Loucy (cell line): ENCODE results near the gene PROX1.

Experiments
- H2AFZ ChIP-seq: fragments of 200-600 bp; sonication (generic); 2 replicates; pipeline ENCODE4 v1.6.0; 2016; ENCODE audit warnings: antibody characterized with exemption, mild to moderate bottlenecking, low read length, moderate library complexity
- H3F3A ChIP-seq: fragments of 200-600 bp; 2 replicates; pipeline ENCODE4 v1.6.0; 2016; ENCODE audit warnings: antibody characterized with exemption, low read depth, mild to moderate bottlenecking
- H3K27me3 ChIP-seq: fragments of 200-600 bp; sonication (generic); 2 replicates; pipeline ENCODE4 v1.6.1; 2014; ENCODE audit warnings: low read length, mild to moderate bottlenecking; ENCODE audit not compliant: insufficient read depth, poor library complexity, severe bottlenecking
- H3K36me3 ChIP-seq: fragments of 200-600 bp; sonication (generic); 2 replicates; pipeline ENCODE4 v1.6.1; 2016; ENCODE audit warnings: low read length; ENCODE audit not compliant: insufficient read depth
- H3K4me1 ChIP-seq: fragments of 200-600 bp; sonication (generic); 2 replicates; pipeline ENCODE4 v1.5.1; 2014; ENCODE audit warnings: low read length, mild to moderate bottlenecking; ENCODE audit not compliant: insufficient read depth, poor library complexity, severe bottlenecking
- H3K4me2 ChIP-seq: fragments of 200-600 bp; sonication (generic); 2 replicates; pipeline ENCODE4 v1.6.0; 2014; ENCODE audit warnings: antibody characterized with exemption, low read length, low read depth, mild to moderate bottlenecking; ENCODE audit not compliant: poor library complexity, severe bottlenecking
- H3K4me3 ChIP-seq: fragments of 200-600 bp; sonication (generic); 2 replicates; pipeline ENCODE4 v1.5.1; 2014; ENCODE audit warnings: low read length, mild to moderate bottlenecking, mixed read lengths; ENCODE audit not compliant: poor library complexity, severe bottlenecking
- H3K79me2 ChIP-seq: fragments of 200-600 bp; sonication (generic); 2 replicates; pipeline ENCODE4 v1.6.1; 2014; ENCODE audit warnings: low read length; ENCODE audit not compliant: insufficient read depth
- H3K9ac ChIP-seq: fragments of 200-600 bp; sonication (generic); 2 replicates; pipeline ENCODE4 v1.6.0; 2014; ENCODE audit warnings: mild to moderate bottlenecking, low read depth, low read length, moderate library complexity; ENCODE audit not compliant: poor library complexity, severe bottlenecking
- H3K9me2 ChIP-seq: fragments of 200-600 bp; sonication (generic); replicated peaks from 2 replicates; pipeline ENCODE4 v1.6.1; 2016; ENCODE audit warnings: low read depth, low read length, mixed read lengths
- H3K9me3 ChIP-seq: fragments of 200-600 bp; sonication (generic); 2 replicates; pipeline ENCODE4 v1.6.1; 2014; ENCODE audit warnings: mild to moderate bottlenecking, antibody characterized with exemption, low read length, low read depth; ENCODE audit not compliant: insufficient read depth
- H4K20me1 ChIP-seq: fragments of 200-600 bp; sonication (generic); 2 replicates; pipeline ENCODE4 v1.6.0; 2014; ENCODE audit warnings: antibody characterized with exemption, low read length, mild to moderate bottlenecking; ENCODE audit not compliant: insufficient read depth, poor library complexity, severe bottlenecking
- EZH2phosphoT487 ChIP-seq: fragments of 200-600 bp; IDR thresholded peaks from 2 replicates; pipeline ENCODE4 v1.6.1; 2018; ENCODE audit warnings: antibody characterized with exemption, mild to moderate bottlenecking, moderate library complexity, borderline replicate concordance
- TF ChIP-seq, protein P1 (sequence below): fragments of 200-600 bp; sonication (generic); conservative IDR thresholded peaks from 2 replicates; pipeline ENCODE4 v1.5.1; 2014; ENCODE audit warnings: mild to moderate bottlenecking, antibody characterized with exemption, low read length

Gene PROX1

DNA sequence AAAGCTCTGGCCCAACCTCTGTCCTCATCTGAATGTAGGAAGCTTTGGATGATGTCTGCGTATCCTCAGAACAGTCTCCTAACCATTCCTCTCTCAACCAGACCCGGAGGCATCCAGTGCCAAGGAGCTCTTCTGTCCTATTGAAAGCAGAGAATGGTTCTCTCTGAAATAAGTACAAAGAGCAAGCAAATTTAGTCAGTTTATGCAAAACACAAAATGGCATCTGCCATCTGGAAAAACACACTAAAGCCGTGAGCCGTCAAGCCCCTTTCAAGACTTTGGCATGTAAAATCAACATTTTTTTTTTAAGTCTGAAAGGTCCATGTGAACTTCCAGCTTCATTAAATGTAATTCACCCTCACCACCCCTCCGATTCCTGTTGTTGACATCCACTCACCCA, 21.7 kb upstream of the PROX1 start:
- H3K4me1 ChIP-seq: no peaks in the 10 kb centered on the region

DNA sequence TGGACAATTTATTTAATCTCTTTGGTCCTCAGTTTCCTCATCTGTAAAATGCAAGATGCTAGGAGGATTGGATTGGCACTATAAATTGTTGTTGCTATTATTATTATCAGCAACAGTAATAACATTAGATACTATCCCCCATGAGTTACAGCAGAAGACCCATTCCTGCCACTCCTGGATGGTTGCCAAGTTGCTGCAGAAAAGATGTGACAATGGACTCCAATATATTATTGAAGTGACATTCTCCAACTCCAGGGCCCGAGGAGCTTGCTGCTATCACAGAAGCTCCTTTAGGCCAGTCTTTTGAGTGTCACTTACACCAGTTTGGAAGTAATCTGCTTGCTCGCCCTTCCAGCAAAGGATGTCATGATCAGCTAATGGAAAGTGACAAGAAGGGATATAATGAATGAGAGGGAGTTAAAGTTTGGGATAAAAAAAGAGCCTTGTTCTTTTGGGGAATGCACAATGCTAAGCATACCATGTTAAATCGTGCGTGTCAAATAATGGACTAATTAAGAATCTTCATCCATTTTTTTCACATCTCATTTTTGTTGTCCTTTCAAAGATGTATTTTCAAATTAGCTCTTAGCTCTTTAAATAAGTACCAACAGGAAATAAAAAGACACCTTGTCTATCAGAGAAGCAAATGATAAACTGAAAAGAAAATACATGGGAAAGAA, 19.5 kb upstream of the PROX1 start:
- no peaks in the 10 kb centered on the region for H3K79me2 ChIP-seq
- H3F3A ChIP-seq: no peaks in the 10 kb centered on the region
- peaks cover 15% of the 10 kb centered on the region for H3K4me1 ChIP-seq
- no peak overlapping the region for H3K9ac ChIP-seq
- no peaks in the 10 kb centered on the region for H3K36me3 ChIP-seq
- no peaks in the 10 kb centered on the region for H3K27me3 ChIP-seq
- H3K9me2 ChIP-seq: no peaks in the 10 kb centered on the region
- no peaks in the 10 kb centered on the region for H3K9me3 ChIP-seq
- H3K4me2 ChIP-seq: no peak overlapping the region
- no peak overlapping the region for H2AFZ ChIP-seq
- no peaks in the 10 kb centered on the region for H4K20me1 ChIP-seq
- no peak overlapping the region for H3K4me3 ChIP-seq
- TF ChIP-seq, protein P1, sequence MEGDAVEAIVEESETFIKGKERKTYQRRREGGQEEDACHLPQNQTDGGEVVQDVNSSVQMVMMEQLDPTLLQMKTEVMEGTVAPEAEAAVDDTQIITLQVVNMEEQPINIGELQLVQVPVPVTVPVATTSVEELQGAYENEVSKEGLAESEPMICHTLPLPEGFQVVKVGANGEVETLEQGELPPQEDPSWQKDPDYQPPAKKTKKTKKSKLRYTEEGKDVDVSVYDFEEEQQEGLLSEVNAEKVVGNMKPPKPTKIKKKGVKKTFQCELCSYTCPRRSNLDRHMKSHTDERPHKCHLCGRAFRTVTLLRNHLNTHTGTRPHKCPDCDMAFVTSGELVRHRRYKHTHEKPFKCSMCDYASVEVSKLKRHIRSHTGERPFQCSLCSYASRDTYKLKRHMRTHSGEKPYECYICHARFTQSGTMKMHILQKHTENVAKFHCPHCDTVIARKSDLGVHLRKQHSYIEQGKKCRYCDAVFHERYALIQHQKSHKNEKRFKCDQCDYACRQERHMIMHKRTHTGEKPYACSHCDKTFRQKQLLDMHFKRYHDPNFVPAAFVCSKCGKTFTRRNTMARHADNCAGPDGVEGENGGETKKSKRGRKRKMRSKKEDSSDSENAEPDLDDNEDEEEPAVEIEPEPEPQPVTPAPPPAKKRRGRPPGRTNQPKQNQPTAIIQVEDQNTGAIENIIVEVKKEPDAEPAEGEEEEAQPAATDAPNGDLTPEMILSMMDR: no peak
- TF ChIP-seq EZH2phosphoT487: no peak

More for the DNA sequence above, 21.7 kb upstream of the PROX1 start:
- no peak overlapping the region for H3K4me2 ChIP-seq
- TF ChIP-seq, protein P1: no peak
- no peak for TF ChIP-seq EZH2phosphoT487
- no peaks in the 10 kb centered on the region for H3F3A ChIP-seq
- H4K20me1 ChIP-seq: no peaks in the 10 kb centered on the region
- H2AFZ ChIP-seq: no peak overlapping the region
- H3K9ac ChIP-seq: no peak overlapping the region
- no peaks in the 10 kb centered on the region for H3K27me3 ChIP-seq
- H3K36me3 ChIP-seq: no peaks in the 10 kb centered on the region
- H3K9me2 ChIP-seq: no peaks in the 10 kb centered on the region
- H3K9me3 ChIP-seq: no peaks in the 10 kb centered on the region
- H3K79me2 ChIP-seq: no peaks in the 10 kb centered on the region
- no peak overlapping the region for H3K4me3 ChIP-seq

DNA sequence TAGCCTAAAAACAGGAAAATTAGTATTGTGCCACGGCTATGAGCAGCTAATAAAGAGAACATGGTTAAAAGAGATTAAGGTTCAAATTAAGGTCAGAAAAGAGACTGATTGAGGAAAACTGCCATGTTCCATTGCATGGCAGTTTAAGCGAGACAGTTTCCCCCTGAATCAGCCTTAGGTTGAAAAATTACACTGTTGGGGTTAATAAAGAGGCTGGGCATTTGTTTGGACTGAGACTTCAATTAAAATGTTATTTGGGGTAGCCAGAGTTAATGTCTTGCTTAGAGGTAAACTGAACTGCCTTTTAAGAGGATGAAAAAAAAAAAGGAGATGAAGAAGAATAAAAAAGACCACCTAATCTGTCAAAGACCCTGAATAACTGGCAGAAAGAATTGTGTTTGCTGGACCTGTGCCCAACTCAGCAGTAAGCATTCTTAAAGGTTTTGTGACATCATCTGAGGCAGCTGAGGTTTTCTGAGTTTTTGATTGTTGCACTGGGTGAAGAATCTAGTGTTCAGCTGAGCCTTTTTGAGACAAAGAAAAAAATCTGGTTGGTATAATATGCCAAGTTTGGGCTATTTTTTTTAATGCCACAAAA, 17.7 kb upstream of the PROX1 start:
- no peak overlapping the region for H3K9ac ChIP-seq
- no peak overlapping the region for H3K4me2 ChIP-seq
- peaks cover 17% of the 10 kb centered on the region for H3K4me1 ChIP-seq
- H3K9me3 ChIP-seq: no peaks in the 10 kb centered on the region
- H3K36me3 ChIP-seq: no peaks in the 10 kb centered on the region
- H4K20me1 ChIP-seq: no peaks in the 10 kb centered on the region
- H3K27me3 ChIP-seq: no peaks in the 10 kb centered on the region
- no peaks in the 10 kb centered on the region for H3F3A ChIP-seq
- H3K9me2 ChIP-seq: no peaks in the 10 kb centered on the region
- no peak overlapping the region for H2AFZ ChIP-seq
- TF ChIP-seq, protein P1: no peak
- no peak for TF ChIP-seq EZH2phosphoT487
- no peaks in the 10 kb centered on the region for H3K79me2 ChIP-seq
- no peak overlapping the region for H3K4me3 ChIP-seq
